ENCODE results near the gene BPTF.
"Not testable (repeated sequence)": the region's sequence is repeated elsewhere in the genome, so short reads cannot be mapped to it uniquely, and the experiment has no call there.

BPTF gene

GRCh38 chr17:67824735-67825626 is at the start of gene BPTF:
Gene BPTF, plus strand, starts transcription at chr17:67825503. Its CDS starts 222 bp downstream, at chr17:67825725.
- peak; percentile 77 for DNase-seq

GRCh38 chr17:67779098-67779672 is 46.1 kb upstream of the BPTF start:
- DNase-seq, result no peak

GRCh38 chr17:67784364-67785121 is 40.8 kb upstream of the BPTF start:
- no peak for DNase-seq

- DNase-seq, result no peak
These were observed 40.2 kb upstream of the BPTF start for GRCh38 chr17:67785122-67785477.

GRCh38 chr17:67785504-67785903 is 39.8 kb upstream of the BPTF start:
- no peak for DNase-seq

- DNase-seq, result peak; percentile 14
These were observed 24.8 kb upstream of the BPTF start for GRCh38 chr17:67800495-67800928.

GRCh38 chr17:67801626-67802175 is 23.6 kb upstream of the BPTF start:
- DNase-seq, result no peak

GRCh38 chr17:67810464-67810863 is 14.8 kb upstream of the BPTF start:
- no peak for DNase-seq

- DNase-seq, result not testable (repeated sequence)
These were observed 12.9 kb upstream of the BPTF start for GRCh38 chr17:67812380-67812779.

- DNase-seq, result no peak
These were observed 11.5 kb upstream of the BPTF start for GRCh38 chr17:67813803-67814180.

- DNase-seq, result no peak
These were observed 6.9 kb upstream of the BPTF start for GRCh38 chr17:67818110-67819002.

- DNase-seq, result no peak
These were observed 5.6 kb upstream of the BPTF start for GRCh38 chr17:67819722-67820121.

GRCh38 chr17:67821871-67822367 is 3.4 kb upstream of the BPTF start:
- DNase-seq, result no peak

- DNase-seq, result not testable (repeated sequence)
These were observed 611 bp downstream of the BPTF start for GRCh38 chr17:67825627-67826601.

GRCh38 chr17:67829331-67829730 is 4.0 kb downstream of the BPTF start:
- no peak for DNase-seq

GRCh38 chr17:67830440-67830839 is 5.1 kb downstream of the BPTF start:
- no peak for DNase-seq

- no peak for DNase-seq
These were observed 6.0 kb downstream of the BPTF start for GRCh38 chr17:67831268-67831667.

GRCh38 chr17:67833134-67833533 is 7.8 kb downstream of the BPTF start:
- DNase-seq, result no peak

GRCh38 chr17:67833946-67834631 is 8.8 kb downstream of the BPTF start:
- no peak for DNase-seq

GRCh38 chr17:67834634-67835033 is 9.3 kb downstream of the BPTF start:
- DNase-seq, result no peak

Measured in NCI-H446 treated with DMSO at 0.1 percent for 48 hours (cell line).